Stimulated activated naive CD8-positive, alpha-beta T cell treated with anti-CD3 and anti-CD28 coated beads, Interleukin-15, Interleukin-2, amounts not matched to agents 100 ng/mL and 50 ng/mL, for 24 hours (primary cell): ENCODE measurements around the gene OIT3.
"Not testable (repeated sequence)": the region's sequence is repeated elsewhere in the genome, so short reads cannot be mapped to it uniquely, and the experiment has no call there.

Source experiments
- H3K27ac Mint-ChIP-seq: one replicate; pipeline ENCODE4 v1.8.0; 2021; ENCODE audit warnings: mild to moderate bottlenecking, mixed read lengths
- H3K27me3 Mint-ChIP-seq: one replicate; pipeline ENCODE4 v1.8.0; 2021; ENCODE audit warnings: mixed read lengths
- H3K36me3 Mint-ChIP-seq: one replicate; pipeline ENCODE4 v1.8.0; 2021; ENCODE audit warnings: low read depth, mixed read lengths
- H3K4me1 Mint-ChIP-seq: one replicate; pipeline ENCODE4 v1.8.0; 2021; ENCODE audit warnings: low read depth, mixed read lengths
- H3K4me3 Mint-ChIP-seq: one replicate; pipeline ENCODE4 v1.8.0; 2021; ENCODE audit warnings: mild to moderate bottlenecking, mixed read lengths
- H3K9me3 Mint-ChIP-seq: one replicate; pipeline ENCODE4 v1.8.0; 2021; ENCODE audit warnings: mixed read lengths

Gene OIT3

DNA sequence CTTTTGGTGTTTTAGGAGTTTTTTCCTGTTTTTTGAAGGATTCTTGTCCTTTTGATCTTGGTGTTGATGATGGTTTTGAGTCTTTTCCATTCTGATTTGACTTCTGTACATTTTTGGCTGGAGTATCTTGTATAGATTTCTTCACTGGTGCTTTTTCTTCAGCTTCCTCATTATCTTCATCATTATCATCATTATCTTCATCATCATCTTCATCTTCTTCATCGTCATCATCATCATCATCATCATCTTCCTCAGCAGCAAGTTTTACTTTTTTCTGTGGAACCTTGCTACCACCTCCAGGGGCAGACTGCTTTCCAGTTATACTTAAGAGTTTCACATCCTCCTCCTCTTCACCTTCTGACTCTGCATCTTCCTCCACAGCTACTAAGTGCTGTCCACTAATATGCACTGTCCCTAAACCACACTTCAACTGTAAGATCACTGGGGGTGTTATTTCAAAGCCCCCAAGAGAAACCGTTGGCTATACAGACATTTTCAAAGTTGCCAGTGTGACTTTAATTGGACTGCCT, 24.3 kb downstream of the OIT3 start:
- peaks cover 23% of the 10 kb centered on the region for H3K27me3 Mint-ChIP-seq
- H3K9me3 Mint-ChIP-seq: peaks cover 14% of the 10 kb centered on the region
- H3K4me1 Mint-ChIP-seq, H3K36me3 Mint-ChIP-seq, H3K27ac Mint-ChIP-seq, H3K4me3 Mint-ChIP-seq: not testable (repeated sequence)

DNA sequence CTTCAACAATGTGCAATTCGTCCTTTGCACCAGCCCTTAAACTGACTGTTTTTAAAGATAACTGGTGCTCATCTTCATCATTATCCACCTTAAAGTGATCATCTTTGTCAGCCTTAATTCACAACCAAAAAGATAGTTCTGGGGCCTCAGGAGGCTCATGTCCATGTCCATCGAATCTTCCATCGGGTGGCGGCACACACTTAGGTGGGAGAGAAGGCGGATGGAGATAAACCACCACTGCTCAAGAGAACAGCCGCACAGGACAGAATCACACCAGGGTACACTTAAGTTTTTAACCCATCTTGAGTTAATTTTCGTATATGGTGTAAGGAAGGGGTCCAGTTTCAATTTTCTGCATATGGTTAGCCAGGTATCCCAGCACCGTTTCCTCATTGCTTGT, 24.8 kb downstream of the OIT3 start:
- Mint-ChIP-seq H3K27ac (no peak overlapping the region), H3K4me3 (no peak overlapping the region), H3K27me3 (peaks cover 23% of the 10 kb centered on the region), H3K36me3 (no peaks in the 10 kb centered on the region), H3K9me3 (peaks cover 14% of the 10 kb centered on the region), H3K4me1 (no peaks in the 10 kb centered on the region)

DNA sequence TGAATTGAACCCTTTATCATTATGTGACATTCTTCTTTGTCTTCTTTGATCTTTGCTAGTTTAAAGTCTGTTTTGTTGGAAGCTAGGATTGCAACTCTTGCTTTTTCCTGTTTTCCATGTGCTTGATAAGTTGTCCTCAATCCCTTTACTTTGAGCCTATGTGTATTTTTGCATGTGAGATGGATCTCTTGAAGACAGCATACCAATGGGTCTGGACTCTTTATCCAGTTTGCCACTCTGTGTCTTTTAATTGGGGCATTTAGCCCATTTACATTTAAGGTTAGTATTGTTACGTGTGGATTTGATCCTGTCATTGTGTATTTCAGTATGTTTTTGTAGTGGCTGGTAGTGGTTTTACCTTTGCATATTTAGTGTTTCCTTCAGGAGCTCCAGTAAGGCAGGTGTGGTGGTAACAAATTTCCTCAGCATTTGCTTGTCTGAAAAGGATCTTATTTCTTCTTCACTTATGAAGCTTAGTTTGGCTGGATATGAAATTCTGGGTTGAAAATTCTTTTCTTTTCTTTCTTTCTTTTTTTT, 27.7 kb downstream of the OIT3 start:
- Mint-ChIP-seq H3K9me3 (peaks cover 14% of the 10 kb centered on the region), H3K27me3 (peaks cover 23% of the 10 kb centered on the region)
- not testable (repeated sequence) for H3K36me3 Mint-ChIP-seq, H3K4me3 Mint-ChIP-seq, H3K4me1 Mint-ChIP-seq, H3K27ac Mint-ChIP-seq

DNA sequence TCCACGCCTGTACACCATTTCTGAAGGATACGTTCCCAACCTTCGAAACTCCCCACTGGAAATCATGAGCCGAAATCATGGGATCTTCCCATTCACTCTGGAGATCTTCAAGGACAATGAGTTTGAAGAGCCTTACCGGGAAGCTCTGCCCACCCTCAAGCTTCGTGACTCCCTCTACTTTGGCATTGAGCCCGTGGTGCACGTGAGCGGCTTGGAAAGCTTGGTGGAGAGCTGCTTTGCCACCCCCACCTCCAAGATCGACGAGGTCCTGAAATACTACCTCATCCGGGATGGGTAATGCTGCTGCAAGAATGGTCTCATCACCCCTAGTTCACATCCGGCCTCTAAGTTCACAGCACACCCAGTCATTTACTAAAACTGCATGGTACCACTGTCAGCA, 30.8 kb downstream of the OIT3 start:
- H3K27ac Mint-ChIP-seq: no peak overlapping the region
- no peak overlapping the region for H3K4me3 Mint-ChIP-seq
- H3K9me3 Mint-ChIP-seq: peaks cover 14% of the 10 kb centered on the region
- no peaks in the 10 kb centered on the region for H3K36me3 Mint-ChIP-seq
- H3K27me3 Mint-ChIP-seq: peaks cover 23% of the 10 kb centered on the region
- no peaks in the 10 kb centered on the region for H3K4me1 Mint-ChIP-seq

DNA sequence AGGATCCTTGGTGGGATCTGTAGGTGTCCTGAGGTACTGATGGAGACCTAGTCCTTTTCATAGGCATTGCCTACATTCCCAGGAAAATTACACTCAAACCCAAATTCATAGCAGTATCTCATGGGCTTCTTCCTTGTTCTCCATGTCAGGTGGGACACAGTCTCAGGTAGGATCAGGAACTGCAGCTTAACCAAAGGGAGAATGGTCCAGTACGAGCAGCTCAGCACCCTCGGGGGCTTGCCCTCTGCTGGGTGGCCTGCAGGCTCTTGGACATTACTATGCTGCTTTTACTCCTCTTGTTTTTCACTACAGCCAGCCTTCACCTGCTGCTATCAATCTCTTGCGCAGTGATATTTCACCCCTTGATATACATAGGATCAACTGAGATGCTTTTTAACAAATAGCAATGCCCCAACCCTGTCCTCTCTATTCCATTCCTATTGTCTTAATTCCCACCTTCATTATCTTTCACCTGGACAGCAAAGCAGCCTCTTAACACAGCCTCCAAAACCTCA, 32.5 kb downstream of the OIT3 start:
- Mint-ChIP-seq H3K27me3 (peaks cover 12% of the 10 kb centered on the region), H3K9me3 (peaks cover 7% of the 10 kb centered on the region), H3K4me3 (no peak overlapping the region), H3K27ac (no peak overlapping the region), H3K36me3 (no peaks in the 10 kb centered on the region), H3K4me1 (no peaks in the 10 kb centered on the region)

DNA sequence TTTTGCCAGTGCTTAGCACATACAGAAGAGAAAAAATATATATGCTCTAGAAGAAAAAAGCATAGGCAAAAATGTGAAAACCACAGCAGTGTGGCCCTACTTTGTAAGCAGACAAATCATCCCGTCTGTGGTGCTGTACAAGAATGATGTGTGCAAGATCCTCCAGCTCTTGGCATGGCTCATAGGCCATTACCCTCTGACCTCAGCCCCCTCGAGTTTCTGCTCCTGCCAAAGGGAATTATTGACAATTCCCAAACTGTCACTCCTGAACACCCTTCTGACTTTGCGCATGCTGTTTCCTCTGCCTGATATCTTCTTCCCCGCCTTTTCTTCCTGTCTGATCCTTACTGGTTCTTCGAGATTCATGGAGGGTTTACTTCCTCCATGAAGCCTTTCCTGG, 33.9 kb downstream of the OIT3 start:
- peaks cover 1% of the 10 kb centered on the region for H3K9me3 Mint-ChIP-seq
- H3K4me1 Mint-ChIP-seq: no peaks in the 10 kb centered on the region
- no peak overlapping the region for H3K27ac Mint-ChIP-seq
- peaks cover 1% of the 10 kb centered on the region for H3K27me3 Mint-ChIP-seq
- no peaks in the 10 kb centered on the region for H3K36me3 Mint-ChIP-seq
- H3K4me3 Mint-ChIP-seq: no peak overlapping the region

DNA sequence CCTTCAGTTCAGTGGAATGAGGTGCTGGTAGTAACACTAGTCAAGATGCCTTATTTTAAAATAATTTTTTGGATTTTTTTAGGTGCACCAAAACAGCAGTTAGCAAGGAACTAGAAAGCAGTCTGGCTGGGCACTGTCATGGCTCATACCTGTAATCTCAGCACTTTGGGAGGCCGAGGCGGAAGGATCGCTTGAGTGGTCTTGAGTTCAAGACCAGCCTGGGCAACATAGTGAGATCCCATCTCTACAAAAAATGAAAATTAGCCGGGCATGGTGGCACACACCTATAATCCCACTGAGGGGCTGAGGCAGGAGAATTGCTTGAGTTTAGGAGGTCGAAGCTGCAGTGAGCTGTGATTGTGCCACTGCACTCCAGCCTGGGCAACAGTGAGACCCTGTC, 35.3 kb downstream of the OIT3 start:
- Mint-ChIP-seq H3K27me3 (no peaks in the 10 kb centered on the region), H3K9me3 (no peaks in the 10 kb centered on the region), H3K4me3 (no peak overlapping the region), H3K4me1 (no peaks in the 10 kb centered on the region), H3K27ac (no peak overlapping the region), H3K36me3 (no peaks in the 10 kb centered on the region)

DNA sequence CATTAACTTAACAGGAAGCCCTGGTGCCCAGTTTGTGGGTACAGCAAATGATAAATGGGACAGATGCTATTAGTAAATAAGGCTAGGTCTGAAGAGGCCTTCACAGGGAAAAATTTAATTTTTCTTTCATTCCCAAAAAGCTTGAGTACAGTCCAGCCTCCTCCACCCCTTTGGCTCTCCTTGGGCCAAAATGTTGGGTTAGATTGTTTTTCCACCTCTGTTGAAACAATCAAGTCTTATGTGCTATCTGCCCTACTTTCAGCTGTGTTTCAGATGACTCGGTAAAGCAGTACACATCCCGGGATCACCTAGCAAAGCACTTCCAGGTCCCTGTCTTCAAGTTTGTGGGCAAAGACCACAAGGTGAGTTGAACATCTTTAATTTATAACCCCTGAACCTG, 36.7 kb downstream of the OIT3 start:
- no peaks in the 10 kb centered on the region for H3K27me3 Mint-ChIP-seq
- H3K4me3 Mint-ChIP-seq: no peak overlapping the region
- H3K36me3 Mint-ChIP-seq: no peaks in the 10 kb centered on the region
- no peak overlapping the region for H3K27ac Mint-ChIP-seq
- no peaks in the 10 kb centered on the region for H3K4me1 Mint-ChIP-seq
- H3K9me3 Mint-ChIP-seq: no peaks in the 10 kb centered on the region

DNA sequence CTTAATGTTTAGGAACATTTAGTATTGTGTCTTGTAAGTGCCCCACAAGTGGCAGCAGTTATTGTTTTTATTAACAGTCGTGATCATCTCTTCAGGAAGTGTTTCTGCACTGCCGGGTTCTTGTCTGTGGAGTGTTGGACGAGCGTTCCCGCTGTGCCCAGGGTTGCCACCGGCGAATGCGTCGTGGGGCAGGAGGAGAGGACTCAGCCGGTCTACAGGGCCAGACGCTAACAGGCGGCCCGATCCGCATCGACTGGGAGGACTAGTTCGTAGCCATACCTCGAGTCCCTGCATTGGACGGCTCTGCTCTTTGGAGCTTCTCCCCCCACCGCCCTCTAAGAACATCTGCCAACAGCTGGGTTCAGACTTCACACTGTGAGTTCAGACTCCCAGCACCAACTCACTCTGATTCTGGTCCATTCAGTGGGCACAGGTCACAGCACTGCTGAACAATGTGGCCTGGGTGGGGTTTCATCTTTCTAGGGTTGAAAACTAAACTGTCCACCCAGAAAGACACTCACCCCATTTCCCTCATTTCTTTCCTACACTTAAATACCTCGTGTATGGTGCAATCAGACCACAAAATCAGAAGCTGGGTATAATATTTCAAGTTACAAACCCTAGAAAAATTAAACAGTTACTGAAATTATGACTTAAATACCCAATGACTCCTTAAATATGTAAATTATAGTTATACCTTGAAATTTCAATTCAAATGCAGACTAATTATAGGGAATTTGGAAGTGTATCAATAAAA, 38.9 kb downstream of the OIT3 start:
- Mint-ChIP-seq H3K4me3 (no peak overlapping the region), H3K27me3 (peaks cover 3% of the 10 kb centered on the region), H3K4me1 (no peaks in the 10 kb centered on the region), H3K9me3 (no peaks in the 10 kb centered on the region), H3K36me3 (no peaks in the 10 kb centered on the region), H3K27ac (no peak overlapping the region)

DNA sequence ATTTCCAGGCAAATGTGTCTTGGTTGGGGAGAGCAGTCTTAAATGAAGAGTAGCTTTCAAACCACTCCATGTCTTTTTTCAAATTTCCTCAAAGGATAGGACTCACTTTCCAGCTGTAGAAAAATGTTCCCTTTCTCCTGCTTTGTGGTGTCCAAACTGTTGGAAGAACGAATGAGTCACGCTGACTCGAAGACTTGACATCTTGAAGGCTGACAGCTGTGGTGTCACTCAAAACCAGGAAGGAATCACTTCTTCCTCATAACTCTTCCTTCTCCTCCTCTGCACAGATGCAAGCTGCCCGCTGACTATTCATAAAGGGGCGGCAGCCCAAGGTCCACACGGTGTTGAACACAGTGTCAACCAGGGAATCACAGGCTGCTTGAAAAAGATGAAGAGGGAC, 41.8 kb downstream of the OIT3 start:
- no peak overlapping the region for H3K27ac Mint-ChIP-seq
- no peaks in the 10 kb centered on the region for H3K36me3 Mint-ChIP-seq
- H3K4me1 Mint-ChIP-seq: no peaks in the 10 kb centered on the region
- H3K27me3 Mint-ChIP-seq: peaks cover 7% of the 10 kb centered on the region
- H3K9me3 Mint-ChIP-seq: no peaks in the 10 kb centered on the region
- H3K4me3 Mint-ChIP-seq: no peak overlapping the region

DNA sequence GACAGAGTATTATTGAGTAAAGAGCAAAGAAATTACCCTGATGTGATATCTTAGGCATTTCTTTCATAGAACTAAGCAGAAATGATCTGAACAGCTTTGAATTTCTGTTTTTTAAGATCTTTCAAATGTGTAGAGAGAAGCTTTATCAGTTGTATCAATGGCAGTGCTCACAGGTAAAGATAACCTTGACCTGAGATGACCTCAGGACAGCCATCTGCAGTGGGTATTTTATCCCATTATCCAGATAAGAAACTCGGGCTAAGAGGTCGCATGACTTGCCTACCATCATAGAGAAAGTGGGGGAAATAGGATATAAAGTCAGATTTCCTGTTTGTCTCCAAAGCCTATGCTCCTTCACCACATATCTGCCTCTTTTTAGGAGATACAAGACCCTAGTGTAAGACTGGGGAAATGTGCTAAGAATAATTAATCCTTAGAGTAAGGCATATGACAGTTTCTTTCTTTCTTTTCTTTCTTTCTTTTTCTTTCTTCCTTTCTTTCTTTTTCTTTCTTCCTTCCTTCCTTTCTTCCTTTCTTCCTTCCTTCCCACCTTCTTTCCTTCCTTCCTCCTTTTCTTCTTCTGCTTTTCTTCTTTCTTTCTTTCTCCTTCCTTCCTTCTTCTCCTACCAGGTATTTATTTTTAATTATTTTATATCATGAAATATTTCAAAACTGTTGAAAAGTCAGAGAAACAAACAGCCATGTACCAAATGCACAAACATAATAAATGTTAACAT, 50.1 kb downstream of the OIT3 start:
- no peak overlapping the region for H3K4me3 Mint-ChIP-seq
- no peaks in the 10 kb centered on the region for H3K36me3 Mint-ChIP-seq
- H3K27me3 Mint-ChIP-seq: peaks cover 20% of the 10 kb centered on the region
- no peak overlapping the region for H3K27ac Mint-ChIP-seq
- H3K4me1 Mint-ChIP-seq: peaks cover 13% of the 10 kb centered on the region
- no peaks in the 10 kb centered on the region for H3K9me3 Mint-ChIP-seq

DNA sequence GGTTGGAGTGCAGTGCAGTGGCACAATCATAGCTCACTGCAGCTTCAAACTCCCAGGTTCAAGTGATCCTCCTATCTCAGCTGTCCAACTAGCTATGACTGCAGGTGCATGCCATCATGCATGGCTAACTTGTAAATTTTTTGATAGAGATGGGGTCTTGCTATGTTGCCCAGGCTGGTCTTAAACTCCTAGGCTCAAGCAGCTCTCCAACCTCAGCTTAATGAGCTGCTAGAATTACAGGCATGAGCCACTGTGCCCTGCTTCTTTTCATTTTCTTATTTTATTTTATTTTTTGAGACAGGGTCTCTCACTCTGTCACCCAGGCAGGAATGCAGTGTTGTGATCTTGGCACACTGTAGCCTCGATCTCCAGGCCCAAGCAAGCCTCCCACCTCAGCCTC, 53.4 kb downstream of the OIT3 start:
- Mint-ChIP-seq H3K27me3 (peaks cover 12% of the 10 kb centered on the region), H3K27ac (no peak overlapping the region), H3K9me3 (no peaks in the 10 kb centered on the region), H3K4me3 (no peak overlapping the region), H3K4me1 (peaks cover 5% of the 10 kb centered on the region), H3K36me3 (no peaks in the 10 kb centered on the region)

DNA sequence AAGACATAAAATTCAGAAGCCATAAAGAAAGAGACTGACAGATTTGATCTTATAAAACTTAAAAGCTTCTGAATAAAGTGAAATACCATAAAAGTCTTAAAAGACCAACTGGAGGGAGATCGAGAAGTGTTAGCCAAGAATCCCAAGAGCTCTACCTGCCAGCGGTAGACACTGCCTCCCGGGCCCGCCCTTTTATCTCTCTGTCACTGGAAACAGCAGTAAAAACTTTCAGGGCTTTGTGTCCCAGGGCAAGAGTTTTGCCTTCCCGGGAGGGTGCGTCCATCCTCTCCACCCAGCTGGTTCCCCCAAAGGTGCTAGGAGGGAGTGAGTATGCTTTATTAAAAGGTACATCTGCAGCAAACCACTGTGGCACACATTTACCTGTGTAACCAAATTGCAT, 55.2 kb downstream of the OIT3 start:
- Mint-ChIP-seq H3K4me3 (no peak overlapping the region), H3K9me3 (no peaks in the 10 kb centered on the region), H3K27me3 (peaks cover 9% of the 10 kb centered on the region), H3K27ac (no peak overlapping the region), H3K36me3 (no peaks in the 10 kb centered on the region), H3K4me1 (no peaks in the 10 kb centered on the region)

DNA sequence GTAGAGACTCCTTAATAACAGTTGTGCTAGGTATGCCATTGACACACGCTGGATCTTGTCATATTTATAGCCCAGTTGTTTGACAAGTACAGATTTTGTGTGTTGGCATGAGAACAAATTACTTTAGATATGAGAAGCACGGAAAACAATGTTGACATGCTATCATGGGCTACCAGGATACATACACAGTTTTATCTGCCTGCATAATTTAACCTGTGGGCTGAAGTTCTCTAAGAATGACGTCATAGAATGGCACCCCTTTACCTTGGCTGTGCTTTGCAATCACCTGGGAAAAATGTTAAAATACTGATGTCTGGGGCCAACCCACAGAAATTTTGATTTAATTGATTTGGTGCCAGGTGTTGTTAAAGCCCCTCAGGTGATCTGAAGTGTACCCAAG, 58.2 kb downstream of the OIT3 start:
- Mint-ChIP-seq H3K27me3 (no peaks in the 10 kb centered on the region), H3K4me3 (no peak overlapping the region), H3K27ac (no peak overlapping the region), H3K4me1 (no peaks in the 10 kb centered on the region), H3K36me3 (no peaks in the 10 kb centered on the region), H3K9me3 (no peaks in the 10 kb centered on the region)

DNA sequence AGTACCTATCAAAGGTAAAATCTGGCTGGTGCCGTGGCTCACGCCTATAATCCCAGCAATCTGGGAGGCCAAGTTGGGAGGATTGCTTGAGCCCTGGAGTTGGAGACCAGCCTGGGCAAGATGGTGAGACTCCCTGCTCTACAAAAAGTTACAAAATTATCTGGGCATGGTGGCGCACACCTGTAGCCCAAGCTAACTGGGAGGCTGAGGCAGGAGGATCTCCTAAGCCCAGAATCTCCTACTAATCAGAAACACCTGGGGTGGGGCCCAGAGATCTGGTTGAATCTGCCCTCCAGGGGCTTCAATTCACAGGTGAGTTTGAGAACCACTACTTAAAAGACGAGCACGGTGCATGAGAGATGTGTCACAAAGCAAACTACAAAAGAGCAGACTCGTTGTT, 58.6 kb downstream of the OIT3 start:
- Mint-ChIP-seq H3K36me3 (no peaks in the 10 kb centered on the region), H3K27me3 (peaks cover 3% of the 10 kb centered on the region), H3K27ac (no peak overlapping the region), H3K4me1 (no peaks in the 10 kb centered on the region), H3K4me3 (no peak overlapping the region), H3K9me3 (no peaks in the 10 kb centered on the region)
